Measurements from ENCODE around the gene GATA3.

Gene GATA3

GRCh38 chr10:8115618-8115980 lies 61.1 kb downstream of the GATA3 start:
- no peak overlapping the region for H3K27ac ChIP-seq (ENCODE audit: low read length, poor library complexity, severe bottlenecking)
- WGBS, result 99% methylated on average over 3 of the region's 3 CpGs
- no peak overlapping the region for H2AK5ac ChIP-seq (ENCODE audit: low read length, severe bottlenecking)

GRCh38 chr10:8116474-8116873 lies 62.0 kb downstream of the GATA3 start:
- no peak overlapping the region for H3K4me2 ChIP-seq (ENCODE audit: low read length, poor library complexity, severe bottlenecking)
- H3K79me1 ChIP-seq (replicated peaks; ENCODE audit: low read length, poor library complexity, severe bottlenecking), result no peaks in the 10 kb centered on the region
- no peak overlapping the region for H2BK5ac ChIP-seq (ENCODE audit: low read depth, low read length, poor library complexity, severe bottlenecking)
- H3K27me3 ChIP-seq (ENCODE audit: control insufficient read depth in 1 of 2, insufficient read depth in 1 of 2, low read length in 2 of 2), result no peaks in the 10 kb centered on the region
- H3K9me3 ChIP-seq (ENCODE audit: control insufficient read depth, low read length), result no peaks in the 10 kb centered on the region
- H4K91ac ChIP-seq (ENCODE audit: low read length), result no peak overlapping the region
- H2AK5ac ChIP-seq (ENCODE audit: low read length, severe bottlenecking), result no peak overlapping the region
- no peak overlapping the region for H3K27ac ChIP-seq (ENCODE audit: low read length, poor library complexity, severe bottlenecking)
- H3K23ac ChIP-seq (ENCODE audit: low read length in 2 of 2), result no peak overlapping the region
- H3K14ac ChIP-seq (ENCODE audit: low read length in 2 of 2), result no peak overlapping the region
- no peak overlapping the region for H3K9ac ChIP-seq (ENCODE audit: low read length)
- WGBS, result 73% methylated on average over 4 of the region's 5 CpGs
- no peak overlapping the region for H2AFZ ChIP-seq (ENCODE audit: low read depth, low read length)
- H3K4me3 ChIP-seq (ENCODE audit: insufficient read depth in 1 of 2, low read depth in 1 of 2, low read length in 2 of 2), result no peak overlapping the region
- no peaks in the 10 kb centered on the region for H3K4me1 ChIP-seq (ENCODE audit: control insufficient read depth, insufficient read depth, low read depth, low read length)
- H3K4ac ChIP-seq (ENCODE audit: low read depth in 1 of 2, low read length in 2 of 2), result no peak overlapping the region
- no peak overlapping the region for H2BK120ac ChIP-seq (ENCODE audit: low read depth, low read length)
- no peak overlapping the region for H2BK12ac ChIP-seq (ENCODE audit: low read length in 2 of 2)
- H3K36me3 ChIP-seq (ENCODE audit: control insufficient read depth in 1 of 2, insufficient read depth in 2 of 2, low read depth in 1 of 2, low read length in 2 of 2), result no peaks in the 10 kb centered on the region
- no peak overlapping the region for H2BK15ac ChIP-seq (ENCODE audit: low read depth, poor library complexity, severe bottlenecking)
- H3K18ac ChIP-seq (ENCODE audit: low read depth in 1 of 2, low read length in 2 of 2), result no peak overlapping the region
- H4K8ac ChIP-seq (ENCODE audit: low read length), result no peak overlapping the region
- no peak for DNase-seq

More at GRCh38 chr10:8115618-8115980, 61.1 kb downstream of the GATA3 start:
- Histone ChIP-seq H3K79me1 (replicated peaks; ENCODE audit: low read length, poor library complexity, severe bottlenecking) (no peaks in the 10 kb centered on the region), H3K9ac (ENCODE audit: low read length) (no peak overlapping the region), H3K36me3 (ENCODE audit: control insufficient read depth in 1 of 2, insufficient read depth in 2 of 2, low read depth in 1 of 2, low read length in 2 of 2) (no peaks in the 10 kb centered on the region), H2BK12ac (ENCODE audit: low read length in 2 of 2) (no peak overlapping the region), H3K23ac (ENCODE audit: low read length in 2 of 2) (no peak overlapping the region), H2BK15ac (ENCODE audit: low read depth, poor library complexity, severe bottlenecking) (no peak overlapping the region), H3K14ac (ENCODE audit: low read length in 2 of 2) (no peak overlapping the region), H3K4me3 (ENCODE audit: insufficient read depth in 1 of 2, low read depth in 1 of 2, low read length in 2 of 2) (no peak overlapping the region), H2AFZ (ENCODE audit: low read depth, low read length) (no peak overlapping the region), H4K91ac (ENCODE audit: low read length) (no peak overlapping the region), H2BK120ac (ENCODE audit: low read depth, low read length) (no peak overlapping the region), H3K4ac (ENCODE audit: low read depth in 1 of 2, low read length in 2 of 2) (no peak overlapping the region), H4K8ac (ENCODE audit: low read length) (no peak overlapping the region), H3K27me3 (ENCODE audit: control insufficient read depth in 1 of 2, insufficient read depth in 1 of 2, low read length in 2 of 2) (no peaks in the 10 kb centered on the region), H3K9me3 (ENCODE audit: control insufficient read depth, low read length) (no peaks in the 10 kb centered on the region), H3K4me1 (ENCODE audit: control insufficient read depth, insufficient read depth, low read depth, low read length) (no peaks in the 10 kb centered on the region), H2BK5ac (ENCODE audit: low read depth, low read length, poor library complexity, severe bottlenecking) (no peak overlapping the region), H3K4me2 (ENCODE audit: low read length, poor library complexity, severe bottlenecking) (no peak overlapping the region), H3K18ac (ENCODE audit: low read depth in 1 of 2, low read length in 2 of 2) (no peak overlapping the region)
- no peak for DNase-seq

DNA sequence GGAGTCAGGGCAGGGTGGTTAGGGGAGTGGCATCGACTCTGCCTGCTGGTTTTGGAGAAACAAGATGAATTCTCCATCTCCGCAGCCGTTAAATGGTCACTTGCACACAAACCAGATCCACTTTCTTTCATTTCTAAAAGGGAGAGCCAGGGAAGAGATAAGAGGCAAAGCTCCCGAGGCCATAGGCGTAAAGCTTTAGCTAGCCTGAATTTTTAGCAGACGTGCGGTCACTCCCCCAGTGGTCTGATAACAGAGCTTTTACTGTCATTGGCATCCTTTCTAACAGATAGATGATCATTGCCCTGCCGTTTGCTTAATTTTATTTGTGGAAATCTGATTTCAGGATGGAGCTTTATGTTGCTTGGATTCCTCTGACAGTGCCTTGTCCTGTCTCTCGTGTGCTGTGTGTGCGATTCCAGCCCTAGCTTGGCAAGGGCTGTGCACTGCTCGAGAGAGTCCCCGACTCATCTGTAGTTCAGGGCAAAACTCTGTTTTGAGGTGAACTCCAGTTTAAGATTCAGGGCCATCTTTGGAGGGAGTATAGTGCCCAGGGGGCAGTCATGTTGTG lies 62.5 kb downstream of the GATA3 start:
- H3K4ac ChIP-seq (ENCODE audit: low read depth in 1 of 2, low read length in 2 of 2), result no peak overlapping the region
- no peaks in the 10 kb centered on the region for H3K9me3 ChIP-seq (ENCODE audit: control insufficient read depth, low read length)
- H2AK5ac ChIP-seq (ENCODE audit: low read length, severe bottlenecking), result no peak overlapping the region
- no peaks in the 10 kb centered on the region for H3K36me3 ChIP-seq (ENCODE audit: control insufficient read depth in 1 of 2, insufficient read depth in 2 of 2, low read depth in 1 of 2, low read length in 2 of 2)
- DNase-seq, result no peak
- H3K18ac ChIP-seq (ENCODE audit: low read depth in 1 of 2, low read length in 2 of 2), result no peak overlapping the region
- H2BK15ac ChIP-seq (ENCODE audit: low read depth, poor library complexity, severe bottlenecking), result no peak overlapping the region
- H2BK5ac ChIP-seq (ENCODE audit: low read depth, low read length, poor library complexity, severe bottlenecking), result no peak overlapping the region
- H3K79me1 ChIP-seq (replicated peaks; ENCODE audit: low read length, poor library complexity, severe bottlenecking), result no peaks in the 10 kb centered on the region
- 50% methylated on average over 10 of the region's 12 CpGs for WGBS
- no peaks in the 10 kb centered on the region for H3K27me3 ChIP-seq (ENCODE audit: control insufficient read depth in 1 of 2, insufficient read depth in 1 of 2, low read length in 2 of 2)
- H3K4me3 ChIP-seq (ENCODE audit: insufficient read depth in 1 of 2, low read depth in 1 of 2, low read length in 2 of 2), result no peak overlapping the region
- no peak overlapping the region for H4K8ac ChIP-seq (ENCODE audit: low read length)
- no peaks in the 10 kb centered on the region for H3K4me1 ChIP-seq (ENCODE audit: control insufficient read depth, insufficient read depth, low read depth, low read length)
- no peak overlapping the region for H3K23ac ChIP-seq (ENCODE audit: low read length in 2 of 2)
- H2BK12ac ChIP-seq (ENCODE audit: low read length in 2 of 2), result no peak overlapping the region
- no peak overlapping the region for H3K9ac ChIP-seq (ENCODE audit: low read length)
- no peak overlapping the region for H3K27ac ChIP-seq (ENCODE audit: low read length, poor library complexity, severe bottlenecking)
- H3K14ac ChIP-seq (ENCODE audit: low read length in 2 of 2), result no peak overlapping the region
- H4K91ac ChIP-seq (ENCODE audit: low read length), result no peak overlapping the region
- H2BK120ac ChIP-seq (ENCODE audit: low read depth, low read length), result no peak overlapping the region
- no peak overlapping the region for H3K4me2 ChIP-seq (ENCODE audit: low read length, poor library complexity, severe bottlenecking)
- no peak overlapping the region for H2AFZ ChIP-seq (ENCODE audit: low read depth, low read length)

DNA sequence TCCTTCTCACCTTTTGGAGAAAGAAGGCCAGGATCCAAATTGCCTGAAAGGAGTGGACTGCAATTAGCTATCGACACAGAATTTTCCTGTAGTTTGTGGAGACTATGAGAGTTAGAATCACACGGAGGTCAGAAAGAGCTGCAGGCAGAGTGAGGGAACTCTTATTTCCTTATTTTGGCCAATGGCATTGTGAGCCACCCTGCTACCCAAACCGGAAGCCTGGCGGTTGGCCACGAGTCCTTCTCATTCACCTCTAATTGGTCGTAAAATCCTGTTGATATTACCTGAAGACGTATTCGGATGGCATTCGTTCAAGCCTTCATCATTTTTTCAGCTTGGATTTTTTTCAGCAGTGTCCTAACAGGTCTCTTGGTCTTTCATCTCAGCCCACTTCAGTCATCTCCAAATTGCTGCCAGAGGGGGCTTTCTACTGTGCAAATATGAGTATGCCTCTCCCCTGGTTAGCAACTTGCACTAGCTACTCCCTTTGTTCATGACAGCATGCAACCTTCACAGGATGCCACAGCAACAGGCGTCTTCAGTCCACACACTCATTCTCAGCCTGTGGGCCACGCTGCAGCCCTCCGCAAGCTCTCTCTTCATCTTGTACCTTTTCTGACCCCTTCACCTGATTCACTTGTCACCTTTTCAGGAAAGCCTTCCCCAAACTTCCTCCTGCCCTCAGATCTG lies 66.9 kb downstream of the GATA3 start:
- DNase-seq, result no peak
- Histone ChIP-seq H3K14ac (ENCODE audit: low read length in 2 of 2) (no peak overlapping the region), H2AK5ac (ENCODE audit: low read length, severe bottlenecking) (no peak overlapping the region), H3K9me3 (ENCODE audit: control insufficient read depth, low read length) (peaks cover 4% of the 10 kb centered on the region), H2AFZ (ENCODE audit: low read depth, low read length) (no peak overlapping the region), H3K27ac (ENCODE audit: low read length, poor library complexity, severe bottlenecking) (no peak overlapping the region), H2BK5ac (ENCODE audit: low read depth, low read length, poor library complexity, severe bottlenecking) (no peak overlapping the region), H3K4me3 (ENCODE audit: insufficient read depth in 1 of 2, low read depth in 1 of 2, low read length in 2 of 2) (no peak overlapping the region), H4K8ac (ENCODE audit: low read length) (no peak overlapping the region), H3K9ac (ENCODE audit: low read length) (no peak overlapping the region), H2BK12ac (ENCODE audit: low read length in 2 of 2) (no peak overlapping the region), H3K4me2 (ENCODE audit: low read length, poor library complexity, severe bottlenecking) (no peak overlapping the region), H4K91ac (ENCODE audit: low read length) (no peak overlapping the region), H3K36me3 (ENCODE audit: control insufficient read depth in 1 of 2, insufficient read depth in 2 of 2, low read depth in 1 of 2, low read length in 2 of 2) (no peaks in the 10 kb centered on the region), H3K18ac (ENCODE audit: low read depth in 1 of 2, low read length in 2 of 2) (peak overlapping the region in 1 of 2 experiments; percentile 16), H3K4me1 (ENCODE audit: control insufficient read depth, insufficient read depth, low read depth, low read length) (no peaks in the 10 kb centered on the region), H3K79me1 (replicated peaks; ENCODE audit: low read length, poor library complexity, severe bottlenecking) (no peaks in the 10 kb centered on the region), H2BK15ac (ENCODE audit: low read depth, poor library complexity, severe bottlenecking) (no peak overlapping the region), H3K4ac (ENCODE audit: low read depth in 1 of 2, low read length in 2 of 2) (no peak overlapping the region), H3K27me3 (ENCODE audit: control insufficient read depth in 1 of 2, insufficient read depth in 1 of 2, low read length in 2 of 2) (no peaks in the 10 kb centered on the region), H3K23ac (ENCODE audit: low read length in 2 of 2) (no peak overlapping the region), H2BK120ac (ENCODE audit: low read depth, low read length) (no peak overlapping the region)
- 91% methylated on average over 12 of the region's 12 CpGs for WGBS

Measured in mesenchymal stem cell (in vitro differentiated cells and primary cell).